Right lobe of liver (tissue), 6 donors: Measurements from ENCODE around the gene HNRNPM. TPM values are rescaled to one million over a fixed set of nuclear protein-coding genes. Genes with fewer than 3 reads are reported as not detected.
"Not testable (repeated sequence)": the region's sequence is repeated elsewhere in the genome, so short reads cannot be mapped to it uniquely, and the experiment has no call there.

ENCODE experiments used
- ATAC-seq, 4 donors: fragments of 200-7000 bp; cut with Tn5 transposase; one replicate each; pipeline ENCODE4 v1.9.1; 2020; ENCODE audit warnings: mild to moderate bottlenecking in 4 of 4, moderate library complexity in 4 of 4
- DNase-seq, 3 donors: peaks; one replicate each; pipeline ENCODE4 v3.0.0-alpha.2; 2020
- H3K27ac ChIP-seq, 3 donors: fragments of 200-600 bp; one replicate each; pipeline ENCODE4 v1.8.0; 2022
- H3K27me3 ChIP-seq, 2 donors: fragments of 200-600 bp; one replicate each; pipeline ENCODE4 v1.8.0; 2022
- H3K36me3 ChIP-seq, 4 donors: fragments of 200-600 bp; sonication (generic) in 1 of 4; one replicate each; pipeline versions ENCODE4 v1.5.1 to v1.8.0; 2017 to 2022; ENCODE audit warnings: control low read depth in 1 of 4
- H3K4me1 ChIP-seq, 4 donors: fragments of 200-600 bp; sonication (generic) in 1 of 4; one replicate each; pipeline versions ENCODE4 v1.5.1 to v1.8.0; 2017 to 2022; ENCODE audit warnings: control low read depth in 1 of 4
- H3K4me3 ChIP-seq, 3 donors: fragments of 200-600 bp; one replicate each; pipeline ENCODE4 v1.8.0; 2022
- H3K9me3 ChIP-seq, 4 donors: fragments of 200-600 bp; sonication (generic) in 1 of 4; one replicate each; pipeline versions ENCODE4 v1.5.1 to v1.8.0; 2017 to 2022; ENCODE audit warnings: control low read depth in 1 of 4
- POLR2A ChIP-seq: fragments of 450-650 bp; IDR thresholded peaks from one replicate; pipeline ENCODE4 v1.6.1; 2017; ENCODE audit warnings: antibody characterized with exemption, mild to moderate bottlenecking
- WGBS: methylation state at CpG from one replicate; pipeline ENCODE4 v1.1.6; 2018; ENCODE audit warnings: low coverage, low lambda C conversion rate; ENCODE audit not compliant: insufficient coverage; ENCODE audit errors: missing lambda C conversion rate; 5-methylcytosine and 5-hydroxymethylcytosine counted together
- intact Hi-C, 2 donors: fragments of 100-400 bp; cut with DNase I; formaldehyde crosslinking; loops; one replicate each; pipeline versions ENCODE4 v1.11.2 to v1.14.1; 2022
- total RNA-seq, 6 experiments: library from RNA; depleted of rRNA in 2 of 6; stranded (reverse); fragments of >200 nt in 2 of 6; fragmentation: NEBNext Ultra II Directional in 3 of 6; extraction: Animal tissue kit (Norgen Biotek cat#: 25700) in 3 of 6; gene quantifications; one replicate each; pipeline versions ENCODE4 v1.1.0 to v1.2.4, GENCODE V29; 2016 to 2023
- TF ChIP-seq, protein P1 (sequence below), 4 donors: fragments of 200-600 bp in 3 of 4; fragments of 450-650 bp in 1 of 4; IDR thresholded peaks; one replicate each; pipeline versions ENCODE4 v1.5.1 to v1.8.0; 2016 to 2022; ENCODE audit warnings: antibody characterized with exemption in 4 of 4, mild to moderate bottlenecking in 2 of 4
- donor health status: DM: no; HTN: yes; CAD: no.
- donor health status: DM: no; HTN: no; CAD: no.
- donor health status: DM: no; HTN: no; CAD: no.
- donor health status: DM: no; HTN: yes; CAD: no.
- donor health status: DM: no; HTN: yes; CAD: no.

The HNRNPM gene
- total RNA-seq, 6 experiments from 2014 or later: 31.8 to 82.5 (median 58.6) TPM

DNA sequence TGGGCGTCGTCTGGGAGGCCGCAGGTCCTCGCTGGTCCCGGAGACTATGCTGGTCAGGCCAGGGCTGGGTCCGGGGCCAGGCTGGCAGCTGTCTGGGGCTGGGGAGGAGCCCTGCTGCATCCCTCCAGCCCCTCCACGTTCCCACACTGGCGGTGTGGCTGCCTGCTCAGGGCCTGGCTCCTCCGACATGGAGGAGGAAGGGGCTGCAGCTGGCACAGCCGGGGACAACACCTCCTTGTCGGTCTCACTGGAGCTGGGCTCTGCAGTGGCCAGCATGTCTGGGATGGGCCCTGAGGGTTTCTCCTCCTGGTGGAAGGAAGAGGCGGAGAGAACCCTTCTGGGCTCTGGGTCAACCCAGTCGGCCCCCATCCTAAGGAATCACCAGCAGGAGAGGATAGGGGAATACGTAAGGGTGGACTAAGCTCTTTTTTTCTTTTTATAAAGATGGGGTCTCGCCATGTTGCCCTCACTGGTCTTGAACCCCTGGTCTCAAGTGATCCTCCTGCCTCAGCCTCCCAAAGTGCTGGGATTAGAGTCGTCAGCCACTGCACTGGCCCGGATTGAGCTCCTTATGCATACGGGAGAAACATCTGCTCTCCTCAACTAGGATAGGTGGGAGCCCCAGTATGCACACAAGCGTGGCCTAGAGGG is 68.4 kb downstream of the HNRNPM start:
- Histone ChIP-seq H3K9me3 (no peaks in the 10 kb centered on the region), H3K36me3 (peaks cover 0 to 7% (median 0%) of the 10 kb centered on the region in 4 donors), H3K27me3 (no peaks in the 10 kb centered on the region), H3K4me1 (peaks cover 0 to 12% (median 5%) of the 10 kb centered on the region in 4 donors), H3K27ac (peak overlapping the region; percentile 93 to 99 (median 95)), H3K4me3 (peak overlapping the region; percentile 75 to 84 (median 81))
- TF ChIP-seq, protein P1, sequence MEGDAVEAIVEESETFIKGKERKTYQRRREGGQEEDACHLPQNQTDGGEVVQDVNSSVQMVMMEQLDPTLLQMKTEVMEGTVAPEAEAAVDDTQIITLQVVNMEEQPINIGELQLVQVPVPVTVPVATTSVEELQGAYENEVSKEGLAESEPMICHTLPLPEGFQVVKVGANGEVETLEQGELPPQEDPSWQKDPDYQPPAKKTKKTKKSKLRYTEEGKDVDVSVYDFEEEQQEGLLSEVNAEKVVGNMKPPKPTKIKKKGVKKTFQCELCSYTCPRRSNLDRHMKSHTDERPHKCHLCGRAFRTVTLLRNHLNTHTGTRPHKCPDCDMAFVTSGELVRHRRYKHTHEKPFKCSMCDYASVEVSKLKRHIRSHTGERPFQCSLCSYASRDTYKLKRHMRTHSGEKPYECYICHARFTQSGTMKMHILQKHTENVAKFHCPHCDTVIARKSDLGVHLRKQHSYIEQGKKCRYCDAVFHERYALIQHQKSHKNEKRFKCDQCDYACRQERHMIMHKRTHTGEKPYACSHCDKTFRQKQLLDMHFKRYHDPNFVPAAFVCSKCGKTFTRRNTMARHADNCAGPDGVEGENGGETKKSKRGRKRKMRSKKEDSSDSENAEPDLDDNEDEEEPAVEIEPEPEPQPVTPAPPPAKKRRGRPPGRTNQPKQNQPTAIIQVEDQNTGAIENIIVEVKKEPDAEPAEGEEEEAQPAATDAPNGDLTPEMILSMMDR (IDR thresholded peaks at IDR 0.05): no peak
- no peak for TF ChIP-seq POLR2A
- intact Hi-C loops: loop anchor here in 1 of 2 donors (10.0 kb wide), 1 partner anchor 188 kb away; the partner anchor contains the start of genes NDUFA7 and RPS28
- 0% methylated on average over 3 of the region's 19 CpGs for WGBS
- DNase-seq (peak in 1 of 3 donors; percentile 48), ATAC-seq (no peak)

DNA sequence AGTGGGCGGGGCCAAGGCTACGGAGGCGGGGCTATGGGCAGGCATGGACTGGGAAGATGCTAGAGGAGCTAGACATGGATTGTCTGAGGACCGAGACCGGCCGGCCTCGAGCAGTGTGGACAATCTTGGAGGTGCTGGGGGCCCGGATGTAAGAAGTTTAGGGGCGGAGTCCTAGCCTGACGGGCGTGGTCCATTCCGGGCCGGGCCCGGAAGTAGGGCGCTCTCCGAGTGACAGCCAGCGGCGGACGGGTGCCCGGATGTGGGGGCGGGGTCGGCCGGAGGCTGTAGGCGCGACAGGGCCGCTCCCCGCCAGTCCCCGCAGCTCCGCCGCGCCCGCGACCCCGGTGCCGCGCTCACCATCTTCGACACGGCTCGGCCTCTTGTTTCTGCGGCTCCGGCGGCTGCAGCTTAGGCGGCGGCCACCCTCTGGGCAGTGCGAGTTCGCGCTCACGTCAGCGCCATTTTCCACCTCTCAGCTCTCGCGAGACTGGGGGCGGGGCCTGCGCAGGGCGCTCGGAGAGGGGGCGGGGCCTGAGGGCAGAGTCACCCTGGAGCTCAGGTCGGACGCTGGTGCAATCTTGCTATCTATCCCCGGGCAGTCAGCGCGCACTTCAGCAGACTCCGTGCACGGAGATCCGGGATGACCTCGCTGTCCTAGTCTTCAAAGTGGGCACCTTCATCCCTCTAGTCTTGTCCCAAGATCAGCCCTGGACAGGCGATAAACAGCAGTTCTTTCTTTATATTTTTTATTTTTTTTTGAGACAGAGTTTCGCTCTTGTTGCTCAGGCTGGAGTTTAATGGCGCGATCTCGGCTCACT is 69.1 kb downstream of the HNRNPM start, which contains the start of gene ZNF414:
Gene ZNF414 (minus strand): TSS at position 481 of the 818 bp plus-strand sequence. CDS start 121 bp downstream, at position 360.
- Histone ChIP-seq H3K36me3 (peaks cover 0 to 7% (median 0%) of the 10 kb centered on the region in 4 donors), H3K4me3 (peak within 1 kb of the TSS; percentile 75 to 84 (median 81)), H3K27ac (peak within 1 kb of the TSS; percentile 93 to 99 (median 95)), H3K9me3 (no peaks in the 10 kb centered on the region), H3K27me3 (no peaks in the 10 kb centered on the region), H3K4me1 (peaks cover 0 to 12% (median 5%) of the 10 kb centered on the region in 4 donors)
- WGBS: 2% methylated on average over 16 of the region's 70 CpGs
- intact Hi-C loops: loop anchor here in 1 of 2 donors (10.0 kb wide), 1 partner anchor 189 kb away; the partner anchor contains the start of genes NDUFA7 and RPS28
- DNase-seq (peak; percentile 97), ATAC-seq (peak; percentile 89 to 96 (median 91))
- TF ChIP-seq, protein P1 (IDR thresholded peaks at IDR 0.05): no peak
- TF ChIP-seq POLR2A: peak; percentile 87

DNA sequence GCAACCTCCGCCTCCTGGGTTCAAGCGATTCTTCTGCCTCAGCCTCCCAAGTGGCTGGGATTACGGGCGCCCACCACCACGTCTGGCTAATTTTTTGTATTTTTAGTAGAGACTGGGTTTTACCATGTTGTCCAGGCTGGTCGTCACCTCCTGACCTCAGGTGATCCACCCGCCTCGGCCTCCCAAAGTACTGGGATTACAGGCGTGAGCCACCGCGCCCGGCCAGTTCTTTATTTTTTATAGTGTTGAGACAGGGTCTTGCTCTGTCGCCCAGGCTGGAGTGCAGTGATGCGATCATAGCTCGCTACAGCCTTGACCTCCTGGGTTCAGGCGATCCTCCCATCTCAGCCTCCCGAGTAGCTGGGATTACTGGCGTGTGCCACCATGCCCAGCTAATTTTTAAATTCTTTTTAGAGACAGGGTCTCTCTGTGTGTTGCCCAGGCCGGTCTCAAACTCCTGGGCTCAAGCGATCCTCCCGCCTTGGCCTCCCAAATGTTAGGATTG is 69.8 kb downstream of the HNRNPM start:
- H3K9me3 ChIP-seq, ATAC-seq, H3K36me3 ChIP-seq, DNase-seq, H3K27me3 ChIP-seq: not testable (repeated sequence)
- Histone ChIP-seq H3K4me3 (peak overlapping the region; percentile 75 to 84 (median 81)), H3K27ac (peak overlapping the region; percentile 93 to 99 (median 95)), H3K4me1 (peaks cover 0 to 12% (median 5%) of the 10 kb centered on the region in 4 donors)
- WGBS: 80% methylated on average over 10 of the region's 21 CpGs
- intact Hi-C loops: loop anchor here in 1 of 2 donors (10.0 kb wide), 1 partner anchor 190 kb away; the partner anchor contains the start of genes NDUFA7 and RPS28

DNA sequence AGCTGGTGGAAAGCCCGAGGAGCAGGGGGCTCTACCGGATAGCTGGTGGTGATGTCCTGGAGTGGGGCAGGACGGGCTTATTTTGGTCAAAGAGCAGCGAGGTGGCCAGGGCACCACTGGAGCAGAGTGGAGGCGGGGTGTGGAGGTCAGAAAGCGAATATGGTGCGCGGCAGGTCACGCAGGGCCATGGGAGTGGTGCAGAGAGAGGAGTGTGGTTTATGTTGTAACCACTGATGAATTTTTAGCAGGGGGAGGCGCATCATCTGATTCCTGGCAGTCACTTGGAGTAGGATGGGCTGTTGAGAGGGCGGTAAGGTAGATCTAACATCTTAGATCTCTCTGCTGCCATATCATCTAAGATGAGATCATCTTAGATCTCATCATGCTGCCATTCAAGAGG is 70.5 kb downstream of the HNRNPM start:
- no peak for DNase-seq

More for the DNA sequence above, 70.5 kb downstream of the HNRNPM start:
- ATAC-seq: no peak
- Histone ChIP-seq H3K4me1 (peaks cover 0 to 12% (median 5%) of the 10 kb centered on the region in 4 donors), H3K9me3 (no peaks in the 10 kb centered on the region), H3K4me3 (no peak overlapping the region), H3K27me3 (no peaks in the 10 kb centered on the region), H3K27ac (no peak overlapping the region), H3K36me3 (peaks cover 0 to 7% (median 0%) of the 10 kb centered on the region in 4 donors)
- no peak for TF ChIP-seq POLR2A
- TF ChIP-seq, protein P1 (IDR thresholded peaks at IDR 0.05): no peak
- WGBS: 67% methylated on average over 11 of the region's 11 CpGs
- intact Hi-C loops: loop anchor here in 1 of 2 donors (10.0 kb wide), 1 partner anchor 191 kb away; the partner anchor contains the start of genes NDUFA7 and RPS28
